ENCODE results near the gene CPED1.

Gene CPED1

GRCh38 chr7:121334875-121335648 lies 346.6 kb downstream of the CPED1 start:
- DNase-seq = no peak

GRCh38 chr7:121336579-121336978 lies 348.1 kb downstream of the CPED1 start:
- no peak for DNase-seq

- no peak for DNase-seq
Observed at GRCh38 chr7:121337398-121337797, 348.9 kb downstream of the CPED1 start.

- DNase-seq = no peak
Observed at GRCh38 chr7:121339082-121339481, 350.6 kb downstream of the CPED1 start.

- no peak for DNase-seq
Observed at GRCh38 chr7:121341933-121342332, 353.4 kb downstream of the CPED1 start.

GRCh38 chr7:121342631-121343030 lies 354.1 kb downstream of the CPED1 start:
- DNase-seq = no peak

- no peak for DNase-seq
Observed at GRCh38 chr7:121343302-121343701, 354.8 kb downstream of the CPED1 start.

- no peak for DNase-seq
Observed at GRCh38 chr7:121344093-121344492, 355.6 kb downstream of the CPED1 start.

- DNase-seq = no peak
Observed at GRCh38 chr7:121344497-121344896, 356.0 kb downstream of the CPED1 start.
